Fibroblast of villous mesenchyme (primary cell): ENCODE measurements around the gene ZNF778. TPM values are rescaled to one million over a fixed set of nuclear protein-coding genes. Genes with fewer than 3 reads are reported as not detected.

ENCODE experiments used
- DNase-seq: peaks from one replicate; pipeline ENCODE4 v3.0.0-alpha.2; 2010; ENCODE audit warnings: low read depth
- H3K4me3 ChIP-seq: 2 replicates; pipeline ENCODE4 v1.5.1; 2011; ENCODE audit warnings: low read depth, mild to moderate bottlenecking, low read length
- CTCF ChIP-seq: IDR thresholded peaks from 2 replicates; pipeline ENCODE4 v1.5.1; 2012; ENCODE audit warnings: low read depth, mild to moderate bottlenecking, low read length; ENCODE audit not compliant: insufficient read depth
- total RNA-seq: library from RNA; depleted of rRNA; stranded (reverse); fragments of >200 nt; gene quantifications from 2 replicates; pipeline ENCODE4 v1.2.3, GENCODE V29; 2012

ZNF778 gene
- total RNA-seq, 1 donor = 16.4 TPM

- TF ChIP-seq CTCF = no peak
- no peak overlapping the region for H3K4me3 ChIP-seq
- DNase-seq = no peak
Observed at GRCh38 chr16:89197633-89198416, 19.7 kb upstream of the ZNF778 start.

- H3K4me3 ChIP-seq = no peak overlapping the region
- TF ChIP-seq CTCF = no peak
- DNase-seq = no peak
Observed at GRCh38 chr16:89198417-89199240, 18.9 kb upstream of the ZNF778 start.

GRCh38 chr16:89199241-89200123 lies 18.0 kb upstream of the ZNF778 start:
- no peak for TF ChIP-seq CTCF
- DNase-seq = no peak
- H3K4me3 ChIP-seq = no peak overlapping the region

- TF ChIP-seq CTCF = no peak
- DNase-seq = no peak
- peak within 1 kb of the TSS; percentile 40 for H3K4me3 ChIP-seq
Observed at GRCh38 chr16:89200124-89200849, 17.2 kb upstream of the ZNF778 start, which contains the start of gene SLC22A31. Gene SLC22A31 (minus strand): TSS chr16:89200537. CDS start chr16:89200501, 36 bp downstream.

- no peak for DNase-seq
- peak overlapping the region; percentile 33 for H3K4me3 ChIP-seq
- no peak for TF ChIP-seq CTCF
Observed at GRCh38 chr16:89200850-89201411, 16.6 kb upstream of the ZNF778 start.
